ENCODE data around the gene HEBP1.

HEBP1 gene

DNA sequence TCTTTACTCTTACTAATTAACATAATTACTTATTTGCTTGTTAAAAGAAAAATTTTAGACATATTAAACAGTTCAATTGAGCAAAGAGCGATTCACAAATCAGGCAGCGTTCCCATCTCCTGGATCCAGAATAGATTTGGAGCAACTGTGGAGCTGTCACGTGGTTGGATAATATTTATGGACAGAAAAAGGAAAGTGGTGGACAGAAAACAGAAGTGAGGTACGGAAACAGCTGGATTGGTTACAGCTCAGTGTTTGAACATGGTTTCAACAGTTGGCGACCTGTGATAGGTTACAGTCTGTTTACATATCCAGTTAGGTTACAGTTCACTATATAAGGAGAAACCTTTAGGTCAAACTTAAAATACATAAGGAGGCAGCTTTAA, 24.5 kb upstream of the HEBP1 start:
- no peak for DNase-seq

GRCh38 chr12:13023811-13024530, 23.9 kb upstream of the HEBP1 start:
- peak in 1 of 56 donors; percentile 6 for DNase-seq

DNA sequence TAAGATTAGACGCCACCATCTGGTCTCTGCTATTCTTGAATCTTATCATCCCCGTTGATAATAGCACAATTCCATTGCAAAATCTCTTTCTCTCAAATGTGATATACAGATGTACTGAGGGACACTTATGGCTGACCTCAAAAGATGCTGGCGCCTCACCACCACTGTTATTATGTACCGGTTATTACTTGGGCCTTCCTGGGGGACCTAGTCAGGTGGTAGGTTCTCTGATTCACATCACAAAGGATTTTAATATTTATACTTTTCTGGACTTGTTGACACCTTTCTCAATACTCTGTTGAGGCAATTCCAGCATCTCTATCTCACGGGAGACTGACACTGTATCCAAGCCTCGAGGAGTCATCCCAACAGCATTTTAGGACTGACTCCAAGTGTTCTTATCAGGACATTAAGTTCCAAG, 22.8 kb upstream of the HEBP1 start:
- no peak for DNase-seq

DNA sequence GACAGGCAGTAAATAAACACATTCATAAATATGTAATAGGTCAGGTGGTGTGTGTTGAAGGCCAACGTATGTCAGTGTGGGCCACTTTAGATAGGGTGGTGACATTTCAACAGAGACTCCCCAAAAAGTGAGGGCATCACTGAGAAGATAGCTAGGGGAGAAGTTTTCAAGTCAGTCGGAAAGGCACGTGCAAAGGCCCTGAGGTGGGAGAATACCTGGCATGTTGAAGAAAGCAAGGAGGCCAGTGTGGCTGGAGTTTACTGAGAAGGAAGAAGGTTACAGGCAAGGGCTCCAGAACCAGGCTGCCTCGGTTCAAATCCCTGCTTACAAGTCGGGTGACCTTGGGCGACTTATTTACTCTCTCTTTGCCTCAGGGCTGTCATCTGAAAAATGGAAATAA, 11.0 kb upstream of the HEBP1 start:
- DNase-seq, result no peak

GRCh38 chr12:13008741-13009380, 8.8 kb upstream of the HEBP1 start:
- no peak for DNase-seq

DNA sequence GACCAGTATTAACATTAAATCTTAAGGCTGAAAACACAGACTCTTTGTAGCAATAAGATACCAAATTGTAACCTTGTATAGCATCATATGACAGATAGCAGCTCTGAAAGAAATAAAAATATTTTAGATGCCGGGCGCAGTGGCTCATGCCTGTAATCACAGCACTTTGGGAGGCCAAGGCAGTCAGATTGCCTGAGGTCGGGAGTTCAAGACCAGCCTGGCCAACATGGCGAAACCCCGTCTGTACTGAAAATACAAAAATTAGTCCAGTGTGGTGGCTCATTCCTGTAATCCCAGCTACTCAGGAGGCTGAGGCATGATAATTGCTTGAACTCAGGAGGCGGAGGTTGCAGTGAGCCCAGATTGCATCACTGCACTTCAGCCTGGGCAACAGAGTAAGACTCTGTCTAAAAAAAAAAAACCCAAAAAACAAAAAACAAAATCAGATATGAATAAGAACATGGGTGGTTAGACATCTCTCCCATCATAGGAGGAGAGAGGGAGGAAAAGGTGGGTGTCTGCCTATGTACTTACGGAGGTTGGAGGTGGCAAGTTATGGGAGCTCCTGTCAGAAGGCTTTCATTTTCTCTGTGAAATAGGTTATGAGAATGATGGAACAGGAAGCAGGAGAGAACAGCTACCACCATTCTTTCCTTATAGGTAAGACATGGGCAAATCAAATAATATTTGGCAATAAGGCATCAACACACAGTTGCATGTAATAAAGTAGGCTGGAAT, 7.6 kb upstream of the HEBP1 start:
- DNase-seq, result no peak

DNA sequence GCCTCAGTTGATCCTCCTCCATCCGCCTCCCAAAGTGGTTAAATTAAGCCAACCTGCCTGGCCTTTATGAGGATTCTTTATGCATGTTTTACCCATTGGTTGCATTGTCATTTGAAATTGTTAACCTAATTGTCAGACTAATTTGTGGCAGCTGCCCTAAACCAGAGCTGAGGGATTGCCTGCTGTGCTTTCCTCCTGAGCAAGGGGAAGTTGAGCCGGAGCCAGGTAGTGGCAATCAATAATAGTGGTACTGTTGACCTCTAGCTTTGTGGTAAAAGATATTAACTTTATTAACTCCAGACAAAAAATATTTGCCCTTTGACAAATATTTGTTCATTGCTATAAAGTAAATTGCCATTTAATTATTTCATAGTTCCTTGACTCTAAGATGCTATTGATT, 5.6 kb upstream of the HEBP1 start:
- no peak for DNase-seq

- no peak for DNase-seq
These were observed 4.9 kb upstream of the HEBP1 start for GRCh38 chr12:13004986-13005385.

DNA sequence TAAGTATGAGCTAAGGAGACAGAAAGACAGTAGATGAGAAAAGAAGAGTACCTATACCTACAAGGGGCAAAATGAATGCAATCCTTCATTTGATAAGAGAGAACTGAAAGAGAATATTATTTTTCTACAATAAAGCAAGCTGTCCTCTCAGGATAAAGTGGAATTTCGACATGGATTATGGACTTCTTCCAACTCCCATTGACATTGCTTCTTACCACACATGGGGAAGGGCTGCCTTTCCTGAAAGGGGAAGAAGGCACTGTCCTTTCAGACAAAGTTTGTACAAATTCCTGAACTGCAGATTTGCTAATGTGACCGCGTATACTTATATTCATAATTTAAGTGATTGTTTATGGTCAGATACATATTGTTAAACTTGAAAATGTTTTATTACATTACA, 4.3 kb upstream of the HEBP1 start:
- no peak for DNase-seq

DNA sequence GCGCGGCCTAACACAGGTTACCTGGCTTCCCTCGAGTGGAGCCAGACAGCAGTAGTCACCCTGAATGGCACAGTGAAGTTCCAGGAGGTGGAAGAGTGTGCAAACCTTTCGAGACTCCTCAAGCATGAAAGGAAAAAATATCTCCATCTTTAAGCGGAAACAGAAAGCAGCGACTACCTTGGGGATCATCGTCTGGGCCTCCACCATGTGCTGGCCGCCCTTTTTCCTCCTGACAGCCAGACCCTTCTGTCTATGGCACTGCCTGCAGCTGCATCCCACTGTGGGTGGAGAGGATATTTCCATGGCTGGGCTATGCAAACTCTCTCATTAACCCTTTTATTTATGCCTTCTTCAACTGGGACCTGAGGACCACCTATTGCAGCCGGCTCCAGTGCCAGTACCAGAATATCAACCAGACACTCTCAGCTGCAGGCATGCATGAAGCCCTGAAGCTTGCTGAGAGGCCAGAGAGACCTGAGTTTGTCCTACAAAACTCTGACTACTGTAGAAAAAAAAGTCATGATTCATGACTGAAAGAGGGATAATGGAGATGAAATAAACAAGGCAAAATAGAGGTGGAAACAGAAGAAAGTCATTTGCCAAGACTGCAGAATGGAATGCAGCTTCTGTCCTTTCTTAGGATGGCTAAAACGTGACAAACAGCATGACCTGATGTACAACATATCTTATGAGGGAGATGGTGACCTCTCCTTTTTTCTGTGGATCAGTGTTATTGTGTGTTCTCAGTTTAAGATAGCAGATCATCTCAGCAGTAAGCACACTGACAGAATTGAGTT, 2.4 kb upstream of the HEBP1 start:
- no peak for DNase-seq

DNA sequence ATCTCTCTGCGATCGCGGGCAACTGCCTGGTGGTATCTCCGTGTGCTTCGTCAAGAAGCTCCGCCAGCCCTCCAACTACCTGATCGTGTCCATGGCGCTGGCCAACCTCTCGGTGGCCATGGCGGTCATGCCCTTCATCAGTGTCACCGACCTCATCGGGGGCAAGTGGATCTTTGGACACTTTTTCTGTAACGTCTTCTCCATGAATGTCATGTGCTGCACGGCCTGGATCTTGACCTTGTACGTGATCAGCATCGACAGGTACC, 1.6 kb upstream of the HEBP1 start:
- DNase-seq, result no peak

- DNase-seq, result peak in 48 of 56 donors; percentile 13 to 78 (median 48)
These were observed 1.1 kb upstream of the HEBP1 start for GRCh38 chr12:13000925-13001774.

DNA sequence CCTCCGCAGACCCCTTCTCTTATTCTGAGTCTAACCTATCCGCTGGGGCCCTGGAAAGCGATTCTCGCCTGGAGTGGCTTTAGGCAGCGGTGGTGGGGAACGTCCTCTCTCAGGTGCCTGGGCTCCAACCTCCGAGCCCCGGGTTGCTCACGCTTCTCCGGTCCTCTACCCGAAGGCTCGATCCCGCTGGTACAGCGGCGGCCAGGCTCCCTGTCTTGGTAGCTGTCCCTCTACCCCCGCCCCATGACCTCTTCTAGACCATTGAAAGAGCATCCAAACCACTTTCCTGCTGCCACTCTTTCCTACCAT, 505 bp upstream of the HEBP1 start:
- DNase-seq, result peak in 7 of 56 donors; percentile 50 to 81 (median 66)

GRCh38 chr12:12999271-12999958, 650 bp downstream of the HEBP1 start:
- DNase-seq, result peak in 1 of 56 donors; percentile 45

- DNase-seq, result no peak
These were observed 1.8 kb downstream of the HEBP1 start for GRCh38 chr12:12998248-12998647.

DNA sequence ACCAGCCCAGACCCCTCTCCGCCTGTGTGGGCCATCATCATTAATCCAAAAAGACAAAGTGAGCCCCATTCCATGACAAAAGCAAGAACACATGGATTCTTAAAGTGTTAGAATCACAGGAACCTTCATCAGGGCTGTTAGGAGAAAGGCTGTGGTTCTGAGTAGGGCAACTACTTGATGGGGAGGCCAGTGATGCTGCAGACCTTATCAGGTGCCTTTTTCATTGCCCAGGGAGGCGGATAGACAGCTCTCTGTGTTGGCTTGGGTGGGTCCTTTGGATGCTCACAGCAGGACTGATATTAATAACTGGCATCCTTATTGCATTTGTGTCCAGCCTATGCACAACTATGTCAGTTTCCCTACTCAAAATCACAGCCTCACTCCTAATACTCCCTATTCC, 2.3 kb downstream of the HEBP1 start:
- no peak for DNase-seq

DNA sequence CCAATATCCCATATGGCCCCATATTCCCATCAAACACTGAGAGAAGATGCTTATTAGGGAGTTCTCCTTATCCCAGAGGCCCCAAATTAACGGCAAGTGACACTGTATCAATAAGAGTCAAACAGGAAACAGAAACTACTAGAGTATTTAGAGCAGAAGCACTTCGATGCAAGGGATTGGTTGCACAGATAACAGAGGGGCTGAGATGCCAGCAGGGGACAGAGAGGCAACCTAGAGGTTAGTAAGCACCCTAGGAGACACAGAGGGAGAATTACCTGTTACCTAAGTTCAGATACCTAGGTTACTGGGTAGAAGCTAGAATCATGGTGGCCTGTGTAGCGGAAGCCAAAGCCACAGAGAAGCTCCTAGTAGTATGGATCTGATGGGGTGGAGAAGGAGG, 2.9 kb downstream of the HEBP1 start:
- DNase-seq, result no peak

- no peak for DNase-seq
These were observed 3.9 kb downstream of the HEBP1 start for GRCh38 chr12:12996209-12996608.

DNA sequence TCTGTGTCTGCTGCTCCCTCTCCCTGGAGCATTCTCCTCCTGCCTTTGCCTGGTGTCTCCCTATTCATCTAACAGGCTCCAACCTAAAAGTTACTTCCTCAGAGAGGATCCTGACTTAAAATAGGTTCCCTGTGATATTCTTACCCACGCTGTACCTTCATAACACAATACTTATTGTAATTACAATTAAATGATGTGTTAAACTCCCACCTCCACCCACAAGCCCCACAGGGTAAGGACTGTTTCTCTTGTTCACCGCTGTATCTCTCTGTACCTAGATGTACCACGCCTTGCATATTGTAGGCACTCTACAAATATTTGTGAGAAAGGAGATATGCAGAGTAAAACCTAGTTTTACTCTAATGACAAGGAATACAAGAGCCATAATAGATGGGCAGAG, 5.0 kb downstream of the HEBP1 start:
- no peak for DNase-seq

GRCh38 chr12:12993367-12993766, 6.7 kb downstream of the HEBP1 start:
- no peak for DNase-seq

Data from amygdala (tissue), 56 donors.